HepG2 (cell line): ENCODE data around the gene NCBP2L. TPM values are rescaled to one million over a fixed set of nuclear protein-coding genes. Genes with fewer than 3 reads are reported as not detected.

Experiments
- ARID3A ChIP-seq: IDR thresholded peaks from 2 replicates; pipeline ENCODE4 v1.6.1; 2012; ENCODE audit warnings: low read depth, low read length, improper control_type of control experiment
- ELF4 ChIP-seq: sonication (generic); formaldehyde crosslinking; IDR thresholded peaks from 2 replicates; pipeline ENCODE4 v1.5.0; 2020; ENCODE audit warnings: missing genetic modification reagents, mild to moderate bottlenecking, moderate library complexity, borderline replicate concordance
- PAX8 ChIP-seq: sonication (generic); formaldehyde crosslinking; IDR thresholded peaks from 2 replicates; pipeline ENCODE4 v1.8.0; 2022; ENCODE audit warnings: mild to moderate bottlenecking, missing genetic modification reagents, borderline replicate concordance
- SKIL ChIP-seq: sonication (generic); formaldehyde crosslinking; IDR thresholded peaks from 2 replicates; pipeline ENCODE4 v1.8.0; 2022; ENCODE audit warnings: missing genetic modification reagents, mild to moderate bottlenecking, moderate library complexity, borderline replicate concordance
- ZFX ChIP-seq: sonication (generic); formaldehyde crosslinking; IDR thresholded peaks from 2 replicates; pipeline ENCODE4 v1.4.0; 2020; ENCODE audit warnings: mild to moderate bottlenecking, low read depth, missing genetic modification reagents, moderate library complexity
- polyA plus RNA-seq, 8 experiments: library from polyadenylated mRNA; depleted of rRNA in 3 of 8; stranded (reverse) in 7 of 8; unstranded in 1 of 8; fragments of >200 nt; fragmentation: Illumina TruSeq in 4 of 8; extraction: Trizol in 4 of 8; gene quantifications; 2 replicates each; pipeline versions ENCODE4 v1.2.1 to v1.2.3, GENCODE V29; 2011 to 2016; ENCODE audit warnings: low read depth in 4 of 8, missing spikeins in 1 of 8, mixed read lengths in 1 of 8; ENCODE audit not compliant: insufficient read depth in 1 of 8
- total RNA-seq, 5 experiments: library from RNA; depleted of rRNA; stranded (reverse); fragments of >200 nt; fragmentation: Illumina TruSeq; extraction: Trizol; gene quantifications; 2 replicates each; pipeline ENCODE4 v1.2.3, GENCODE V29; 2016; ENCODE audit warnings: low read depth in 1 of 5
- TF ChIP-seq, protein P1 (sequence below): sonication (generic); formaldehyde crosslinking; IDR thresholded peaks from 2 replicates; pipeline ENCODE4 v1.5.0; 2020; ENCODE audit warnings: mild to moderate bottlenecking, missing genetic modification reagents, moderate library complexity
- TF ChIP-seq, protein P2 (sequence below): sonication (generic); formaldehyde crosslinking; IDR thresholded peaks from 2 replicates; pipeline ENCODE4 v1.8.0; 2022; ENCODE audit warnings: missing genetic modification reagents, mild to moderate bottlenecking, borderline replicate concordance

NCBP2L gene
- total and polyA plus RNA-seq, 2 of the 13 experiments (the other 11 are each of a cell fraction or from before 2014, with no cell fraction given): not detected

GRCh38 chrX:107773906-107774435 is 3.6 kb upstream of the NCBP2L start (continued):
- TF ChIP-seq, protein P1, sequence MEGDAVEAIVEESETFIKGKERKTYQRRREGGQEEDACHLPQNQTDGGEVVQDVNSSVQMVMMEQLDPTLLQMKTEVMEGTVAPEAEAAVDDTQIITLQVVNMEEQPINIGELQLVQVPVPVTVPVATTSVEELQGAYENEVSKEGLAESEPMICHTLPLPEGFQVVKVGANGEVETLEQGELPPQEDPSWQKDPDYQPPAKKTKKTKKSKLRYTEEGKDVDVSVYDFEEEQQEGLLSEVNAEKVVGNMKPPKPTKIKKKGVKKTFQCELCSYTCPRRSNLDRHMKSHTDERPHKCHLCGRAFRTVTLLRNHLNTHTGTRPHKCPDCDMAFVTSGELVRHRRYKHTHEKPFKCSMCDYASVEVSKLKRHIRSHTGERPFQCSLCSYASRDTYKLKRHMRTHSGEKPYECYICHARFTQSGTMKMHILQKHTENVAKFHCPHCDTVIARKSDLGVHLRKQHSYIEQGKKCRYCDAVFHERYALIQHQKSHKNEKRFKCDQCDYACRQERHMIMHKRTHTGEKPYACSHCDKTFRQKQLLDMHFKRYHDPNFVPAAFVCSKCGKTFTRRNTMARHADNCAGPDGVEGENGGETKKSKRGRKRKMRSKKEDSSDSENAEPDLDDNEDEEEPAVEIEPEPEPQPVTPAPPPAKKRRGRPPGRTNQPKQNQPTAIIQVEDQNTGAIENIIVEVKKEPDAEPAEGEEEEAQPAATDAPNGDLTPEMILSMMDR: no peak
- TF ChIP-seq ARID3A (no peak), ZFX (CRISPR knock-in tag) (no peak), SKIL (CRISPR knock-in tag) (no peak), PAX8 (no peak), ELF4 (CRISPR knock-in tag) (no peak)
- TF ChIP-seq, protein P2, sequence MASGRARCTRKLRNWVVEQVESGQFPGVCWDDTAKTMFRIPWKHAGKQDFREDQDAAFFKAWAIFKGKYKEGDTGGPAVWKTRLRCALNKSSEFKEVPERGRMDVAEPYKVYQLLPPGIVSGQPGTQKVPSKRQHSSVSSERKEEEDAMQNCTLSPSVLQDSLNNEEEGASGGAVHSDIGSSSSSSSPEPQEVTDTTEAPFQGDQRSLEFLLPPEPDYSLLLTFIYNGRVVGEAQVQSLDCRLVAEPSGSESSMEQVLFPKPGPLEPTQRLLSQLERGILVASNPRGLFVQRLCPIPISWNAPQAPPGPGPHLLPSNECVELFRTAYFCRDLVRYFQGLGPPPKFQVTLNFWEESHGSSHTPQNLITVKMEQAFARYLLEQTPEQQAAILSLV (CRISPR knock-in tag): no peak
